ENCODE results near the gene SPDL1. TPM values are rescaled to one million over a fixed set of nuclear protein-coding genes. Genes with fewer than 3 reads are reported as not detected.

SPDL1 gene
- total and polyA plus RNA-seq, 4 donors, result 0.89 to 11.5 (median 3.0) TPM

GRCh38 chr5:169542811-169543210 is 40.8 kb upstream of the SPDL1 start:
- Histone ChIP-seq H3K9ac (ENCODE audit: low read depth in 1 of 2, low read length in 2 of 2) (no peak overlapping the region), H3K9me3 (ENCODE audit: control insufficient read depth in 4 of 4, low read length in 3 of 4) (no peaks in the 10 kb centered on the region), H3K4me1 (ENCODE audit: control insufficient read depth in 4 of 4, insufficient read depth in 4 of 4, low read length in 3 of 4) (peaks cover 0 to 7% (median under 1%) of the 10 kb centered on the region in 4 donors), H3K4me3 (ENCODE audit: low read depth in 1 of 3, low read length in 3 of 3) (no peak overlapping the region), H3K27ac (ENCODE audit: low read depth in 1 of 2, low read length in 2 of 2) (no peak overlapping the region), H3K36me3 (ENCODE audit: control insufficient read depth in 4 of 4, insufficient read depth in 3 of 4, low read depth in 1 of 4, low read length in 3 of 4) (no peaks in the 10 kb centered on the region), H3K27me3 (ENCODE audit: control insufficient read depth in 4 of 4, insufficient read depth in 4 of 4, low read length in 3 of 4) (peaks cover 0 to 4% (median 2%) of the 10 kb centered on the region in 4 donors)
- TF ChIP-seq MAX (IDR thresholded peaks at IDR 0.05) (no peak), YY1 (IDR thresholded peaks at IDR 0.05) (no peak), HNF4G (IDR thresholded peaks at IDR 0.05) (no peak), ATF3 (IDR thresholded peaks at IDR 0.05) (no peak), JUND (IDR thresholded peaks at IDR 0.05) (no peak), RXRA (IDR thresholded peaks at IDR 0.05) (no peak), EGR1 (IDR thresholded peaks at IDR 0.05; ENCODE audit: low read depth in 2 of 2) (no peak), GABPA (IDR thresholded peaks at IDR 0.05 in 1 of 2, conservative IDR thresholded peaks at IDR 0.05 in 1 of 2) (no peak), SP1 (IDR thresholded peaks at IDR 0.05) (no peak), REST (IDR thresholded peaks at IDR 0.05) (no peak)
- no peak for DNase-seq (ENCODE audit: low spot score)
- WGBS, result 88% methylated on average over 2 of the region's 2 CpGs

GRCh38 chr5:169544264-169544950 is 39.2 kb upstream of the SPDL1 start:
- WGBS, result 63% methylated on average over 2 of the region's 2 CpGs
- Histone ChIP-seq H3K36me3 (ENCODE audit: control insufficient read depth in 4 of 4, insufficient read depth in 3 of 4, low read depth in 1 of 4, low read length in 3 of 4) (no peaks in the 10 kb centered on the region), H3K27ac (ENCODE audit: low read depth in 1 of 2, low read length in 2 of 2) (no peak overlapping the region), H3K4me1 (ENCODE audit: control insufficient read depth in 4 of 4, insufficient read depth in 4 of 4, low read length in 3 of 4) (no peaks in the 10 kb centered on the region), H3K4me3 (ENCODE audit: low read depth in 1 of 3, low read length in 3 of 3) (no peak overlapping the region), H3K27me3 (ENCODE audit: control insufficient read depth in 4 of 4, insufficient read depth in 4 of 4, low read length in 3 of 4) (peaks cover 0 to 4% (median 2%) of the 10 kb centered on the region in 4 donors), H3K9me3 (ENCODE audit: control insufficient read depth in 4 of 4, low read length in 3 of 4) (no peaks in the 10 kb centered on the region), H3K9ac (ENCODE audit: low read depth in 1 of 2, low read length in 2 of 2) (no peak overlapping the region)
- TF ChIP-seq FOXA1 (IDR thresholded peaks at IDR 0.05), result no peak
- no peak for TF ChIP-seq RAD21 (IDR thresholded peaks at IDR 0.05)
- TF ChIP-seq FOXA2 (IDR thresholded peaks at IDR 0.05), result no peak
- no peak for TF ChIP-seq MAX (IDR thresholded peaks at IDR 0.05)
- no peak for TF ChIP-seq EGR1 (IDR thresholded peaks at IDR 0.05; ENCODE audit: low read depth in 2 of 2)
- TF ChIP-seq SP1 (IDR thresholded peaks at IDR 0.05), result no peak
- TF ChIP-seq GABPA (IDR thresholded peaks at IDR 0.05 in 1 of 2, conservative IDR thresholded peaks at IDR 0.05 in 1 of 2), result no peak
- TF ChIP-seq REST (IDR thresholded peaks at IDR 0.05), result no peak
- no peak for TF ChIP-seq HNF4G (IDR thresholded peaks at IDR 0.05)
- TF ChIP-seq NR2F2 (IDR thresholded peaks at IDR 0.05), result no peak
- no peak for TF ChIP-seq JUND (IDR thresholded peaks at IDR 0.05)
- no peak for TF ChIP-seq ATF3 (IDR thresholded peaks at IDR 0.05)
- TF ChIP-seq YY1 (IDR thresholded peaks at IDR 0.05), result no peak
- TF ChIP-seq TAF1 (conservative IDR thresholded peaks at IDR 0.05), result no peak
- TF ChIP-seq ZBTB33 (IDR thresholded peaks at IDR 0.05), result no peak
- TF ChIP-seq RXRA (IDR thresholded peaks at IDR 0.05), result no peak
- no peak for TF ChIP-seq CTCF (IDR thresholded peaks at IDR 0.05; ENCODE audit: low read depth, low read length, missing input control)
- no peak for DNase-seq (ENCODE audit: low spot score)

Measured in liver (tissue), 9 donors.